ENCODE measurements around the gene KRABD2.
"Not testable (repeated sequence)": the region's sequence is repeated elsewhere in the genome, so short reads cannot be mapped to it uniquely, and the experiment has no call there.

Gene KRABD2

DNA sequence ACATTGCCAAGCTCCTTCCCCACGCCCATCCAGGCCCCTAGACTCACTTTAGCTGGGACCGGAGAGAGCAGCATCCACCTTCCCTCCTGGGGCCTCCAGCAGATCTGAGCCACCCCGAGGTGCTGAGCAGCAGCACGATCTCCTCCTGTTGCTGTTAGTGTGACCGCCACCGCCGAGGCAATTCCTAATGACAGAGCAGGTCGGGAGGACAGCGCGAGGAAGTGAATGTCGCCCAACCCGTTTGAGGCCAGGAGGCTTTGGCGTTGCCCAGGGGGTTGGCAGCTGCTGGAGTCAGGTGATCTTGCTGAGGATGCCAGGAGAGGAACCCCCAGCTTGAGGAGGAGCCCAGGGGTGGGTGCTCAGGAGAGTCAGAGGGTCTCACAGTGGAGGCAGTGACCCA, 21.1 kb upstream of the KRABD2 start, which contains the start of gene RNF222:
Gene RNF222 (minus strand): TSS at position 192 of the 400 bp plus-strand sequence. CDS start 4,366 bp downstream, outside the sequence.
- Mint-ChIP-seq H3K27me3 (ENCODE audit: low read depth, poor library complexity) (peaks cover 73% of the 10 kb centered on the region), H3K4me1 (no peaks in the 10 kb centered on the region), H3K36me3 (ENCODE audit: low read depth) (no peaks in the 10 kb centered on the region), H3K9me3 (no peaks in the 10 kb centered on the region), H3K27ac (no peak within 1 kb of the TSS), H3K4me3 (no peak within 1 kb of the TSS)
- no peak for DNase-seq
- TF ChIP-seq CTCF (IDR thresholded peaks at IDR 0.05): no peak

- not testable (repeated sequence) for H3K4me3 Mint-ChIP-seq; H3K27ac Mint-ChIP-seq; H3K4me1 Mint-ChIP-seq; DNase-seq; H3K9me3 Mint-ChIP-seq; H3K36me3 Mint-ChIP-seq (ENCODE audit: low read depth)
- peaks cover 56% of the 10 kb centered on the region for H3K27me3 Mint-ChIP-seq (ENCODE audit: low read depth, poor library complexity)
Observed at GRCh38 chr17:8394497-8394896, 18.0 kb upstream of the KRABD2 start.

GRCh38 chr17:8393470-8394231, 17.1 kb upstream of the KRABD2 start:
- TF ChIP-seq CTCF (IDR thresholded peaks at IDR 0.05): no peak
- Mint-ChIP-seq H3K27ac (no peak overlapping the region), H3K36me3 (ENCODE audit: low read depth) (no peaks in the 10 kb centered on the region), H3K4me1 (no peaks in the 10 kb centered on the region), H3K27me3 (ENCODE audit: low read depth, poor library complexity) (peaks cover 48% of the 10 kb centered on the region), H3K9me3 (no peaks in the 10 kb centered on the region), H3K4me3 (no peak overlapping the region)
- no peak for DNase-seq

DNA sequence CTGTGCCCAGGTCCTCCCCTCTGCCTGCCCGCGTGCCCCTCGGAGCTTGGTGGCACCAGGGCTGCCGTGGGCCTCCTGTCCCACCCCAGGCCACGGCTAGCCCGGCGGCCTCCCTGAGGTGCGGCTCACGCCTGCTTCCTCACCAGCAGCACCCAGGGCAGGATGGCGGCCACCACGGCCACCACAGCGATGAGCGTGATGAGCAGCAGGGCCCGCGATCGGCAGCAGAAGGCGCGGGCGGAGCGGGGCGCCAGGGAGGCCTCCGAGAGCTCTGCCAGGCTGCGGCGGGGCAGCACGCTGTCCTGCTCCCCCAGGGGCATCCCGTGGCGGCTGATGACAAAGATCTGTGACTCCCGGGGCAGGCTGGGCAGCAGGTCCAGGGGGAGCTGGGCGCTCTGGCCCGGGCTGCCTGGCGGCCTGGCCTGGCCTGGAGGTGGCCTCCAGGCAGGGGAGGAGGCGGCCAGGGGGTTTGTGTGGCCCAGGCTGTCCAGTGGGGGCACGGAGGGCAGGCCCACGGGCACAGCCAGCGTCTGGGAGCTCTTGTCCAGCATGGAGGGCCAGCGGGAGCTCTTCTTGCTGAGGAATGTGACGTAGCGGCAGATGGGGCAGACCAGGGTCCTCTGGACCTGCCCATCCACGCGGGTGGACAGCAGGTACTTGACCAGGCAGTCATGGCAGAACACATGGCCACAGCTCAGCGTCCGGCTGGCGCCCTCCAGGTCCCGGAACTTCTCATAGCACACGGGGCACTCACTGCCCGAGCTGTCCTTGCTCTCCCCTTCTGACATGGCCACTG, 16.4 kb upstream of the KRABD2 start:
- no peak for TF ChIP-seq CTCF (IDR thresholded peaks at IDR 0.05)

DNA sequence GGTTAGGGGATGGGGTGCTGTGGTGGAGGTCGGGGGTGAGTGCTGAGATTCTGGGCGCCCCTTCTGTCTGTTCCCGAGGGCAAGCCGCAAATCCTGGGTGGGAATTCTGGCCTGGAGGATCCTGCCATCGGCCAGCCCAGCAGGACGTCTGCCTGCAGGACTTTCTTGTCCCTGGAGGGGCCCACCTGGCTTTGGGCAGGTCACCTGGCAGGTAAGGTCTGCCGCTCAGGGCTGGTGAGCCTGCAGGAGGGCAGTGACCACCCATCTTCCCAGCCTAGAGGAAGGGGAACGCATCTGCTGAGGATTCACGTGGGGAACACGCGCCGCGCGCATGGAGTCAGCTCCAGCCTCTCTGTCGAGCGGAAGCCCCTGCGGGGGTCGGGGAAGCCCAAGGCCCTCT, 15.8 kb upstream of the KRABD2 start:
- Mint-ChIP-seq H3K4me1 (no peaks in the 10 kb centered on the region), H3K27ac (no peak overlapping the region), H3K4me3 (no peak overlapping the region), H3K9me3 (no peaks in the 10 kb centered on the region), H3K36me3 (ENCODE audit: low read depth) (no peaks in the 10 kb centered on the region), H3K27me3 (ENCODE audit: low read depth, poor library complexity) (peaks cover 34% of the 10 kb centered on the region)
- no peak for DNase-seq
- TF ChIP-seq CTCF (IDR thresholded peaks at IDR 0.05): no peak

More for the DNA sequence above, 16.4 kb upstream of the KRABD2 start:
- Mint-ChIP-seq H3K36me3 (ENCODE audit: low read depth) (no peaks in the 10 kb centered on the region), H3K4me3 (no peak overlapping the region), H3K9me3 (no peaks in the 10 kb centered on the region), H3K27me3 (ENCODE audit: low read depth, poor library complexity) (peaks cover 40% of the 10 kb centered on the region), H3K27ac (no peak overlapping the region), H3K4me1 (no peaks in the 10 kb centered on the region)
- no peak for DNase-seq

GRCh38 chr17:8391711-8392110, 15.2 kb upstream of the KRABD2 start:
- Mint-ChIP-seq H3K4me1 (peaks cover 2% of the 10 kb centered on the region), H3K4me3 (no peak overlapping the region), H3K9me3 (no peaks in the 10 kb centered on the region), H3K27me3 (ENCODE audit: low read depth, poor library complexity) (peaks cover 28% of the 10 kb centered on the region), H3K36me3 (ENCODE audit: low read depth) (no peaks in the 10 kb centered on the region), H3K27ac (no peak overlapping the region)
- no peak for DNase-seq
- no peak for TF ChIP-seq CTCF (IDR thresholded peaks at IDR 0.05)
